K562 (cell line): ENCODE data around the gene MYOZ2. TPM values are rescaled to one million over a fixed set of nuclear protein-coding genes. Genes with fewer than 3 reads are reported as not detected.
A peak's percentile ranks its signal among the peaks of the same experiment; 100 is the strongest.

Experiments
- CC2D1A ChIP-seq: fragments of 450-650 bp; IDR thresholded peaks from 2 replicates; pipeline ENCODE4 v1.6.1; 2017; ENCODE audit warnings: mild to moderate bottlenecking
- CHD4 ChIP-seq: fragments of 200-600 bp; sonication (generic); IDR thresholded peaks from 3 replicates; pipeline ENCODE4 v1.6.1; 2012; ENCODE audit warnings: low read depth, mild to moderate bottlenecking, mixed read lengths, low read length, inconsistent platforms; ENCODE audit not compliant: insufficient read depth, insufficient replicate concordance, poor library complexity, severe bottlenecking
- E2F6 ChIP-seq, 2 experiments: IDR thresholded peaks; 2 replicates each; pipeline ENCODE4 v1.6.1; 2011; ENCODE audit warnings: borderline replicate concordance in 1 of 2, control low read depth in 1 of 2, low read depth in 1 of 2, low read length in 1 of 2, mild to moderate bottlenecking in 1 of 2, mixed read lengths in 1 of 2, moderate library complexity in 1 of 2; ENCODE audit not compliant: insufficient read depth in 1 of 2, insufficient read length in 1 of 2, poor library complexity in 1 of 2, severe bottlenecking in 1 of 2; ENCODE audit errors: extremely low read depth in 1 of 2
- ETV1 ChIP-seq: fragments of 450-650 bp; conservative IDR thresholded peaks from 2 replicates; pipeline ENCODE4 v1.6.1; 2016; ENCODE audit warnings: missing genetic modification characterization, control low read depth, low read depth, missing compliant biosample characterization
- EWSR1 ChIP-seq: fragments of 450-650 bp; IDR thresholded peaks from 2 replicates; pipeline ENCODE4 v1.6.1; 2018; ENCODE audit warnings: borderline replicate concordance, mild to moderate bottlenecking, low read depth, moderate library complexity; ENCODE audit not compliant: partially characterized antibody
- JUNB ChIP-seq: fragments of 450-650 bp; formaldehyde crosslinking; conservative IDR thresholded peaks from 2 replicates; pipeline ENCODE4 v1.4.0; 2020; ENCODE audit warnings: mild to moderate bottlenecking
- MBD1 ChIP-seq: fragments of 250-450 bp; sonication (Bioruptor Pico); IDR thresholded peaks from 2 replicates; pipeline ENCODE4 v1.8.0; 2022; ENCODE audit warnings: inconsistent platforms
- MNT ChIP-seq, 2 experiments: fragments of 450-650 bp; conservative IDR thresholded peaks; 2 replicates each; pipeline ENCODE4 v1.6.1; 2017; ENCODE audit warnings: mild to moderate bottlenecking in 2 of 2, moderate library complexity in 2 of 2
- NR0B1 ChIP-seq: fragments of 450-650 bp; IDR thresholded peaks from one replicate; pipeline ENCODE4 v1.6.1; 2018; ENCODE audit warnings: mild to moderate bottlenecking, moderate library complexity; ENCODE audit not compliant: partially characterized antibody
- NR4A1 ChIP-seq, 2 experiments: fragments of 250-450 bp in 1 of 2; fragments of 450-650 bp in 1 of 2; sonication (Bioruptor Pico) in 1 of 2; IDR thresholded peaks; 2 replicates each; pipeline versions ENCODE4 v1.4.0 to v1.6.1; 2016 to 2020; ENCODE audit warnings: mild to moderate bottlenecking in 2 of 2, missing compliant biosample characterization in 1 of 2, missing genetic modification characterization in 1 of 2, moderate library complexity in 1 of 2
- PURB ChIP-seq: sonication (generic); formaldehyde crosslinking; IDR thresholded peaks from 2 replicates; pipeline ENCODE4 v1.9.0; 2021; ENCODE audit warnings: low read depth, mild to moderate bottlenecking, missing genetic modification reagents
- SMAD2 ChIP-seq: fragments of 150-350 bp; IDR thresholded peaks from 2 replicates; pipeline ENCODE4 v1.6.1; 2014; ENCODE audit warnings: low read depth, mild to moderate bottlenecking, low read length
- SMARCC2 ChIP-seq: fragments of 450-650 bp; IDR thresholded peaks from 2 replicates; pipeline ENCODE4 v1.6.1; 2017; ENCODE audit warnings: antibody characterized with exemption, moderate library complexity, mild to moderate bottlenecking, low read depth
- ZC3H4 ChIP-seq: sonication (generic); formaldehyde crosslinking; IDR thresholded peaks from 2 replicates; pipeline ENCODE4 v1.9.0; 2021; ENCODE audit warnings: missing genetic modification reagents, borderline replicate concordance
- ZNF589 ChIP-seq: fragments of 200-800 bp; sonication (Bioruptor generic); IDR thresholded peaks from 2 replicates; pipeline ENCODE4 v1.6.1; 2016; ENCODE audit warnings: low read depth, missing genetic modification characterization, missing compliant biosample characterization
- ZNF655 ChIP-seq: fragments of 250-450 bp; sonication (Bioruptor Pico); IDR thresholded peaks from 2 replicates; pipeline ENCODE4 v1.5.0; 2021
- polyA plus RNA-seq, 8 experiments: library from polyadenylated mRNA; depleted of rRNA in 4 of 8; stranded (reverse) in 5 of 8; unstranded in 3 of 8; fragments of >200 nt; fragmentation: Nextera tagmentation in 2 of 8; fragmentation: Illumina TruSeq in 1 of 8; extraction: Ambion mirVana in 2 of 8; extraction: Trizol in 1 of 8; gene quantifications; 2 replicates each; pipeline versions ENCODE4 v1.2.1 to v1.2.3, GENCODE V29; 2011 to 2014; ENCODE audit warnings: inconsistent platforms in 1 of 8, missing spikeins in 1 of 8
- total RNA-seq, 7 experiments: library from RNA; depleted of rRNA in 6 of 7; stranded (reverse); fragments of >200 nt in 6 of 7; fragmentation: Illumina TruSeq in 2 of 7; extraction: Trizol in 2 of 7; gene quantifications; 2 replicates each; pipeline versions ENCODE4 v1.2.1 to v1.2.3, GENCODE V29; 2011 to 2021; ENCODE audit warnings: low replicate concordance in 1 of 7
- TF ChIP-seq, protein P1 (sequence below): sonication (generic); formaldehyde crosslinking; IDR thresholded peaks from 2 replicates; pipeline ENCODE4 v1.8.0; 2022; ENCODE audit warnings: mild to moderate bottlenecking, missing genetic modification reagents

The MYOZ2 gene
- total and polyA plus RNA-seq, 9 of the 15 experiments (the other 6 are each of a cell fraction or from before 2014, with no cell fraction given), result not detected

- TF ChIP-seq SMAD2 (no peak), ZNF655 (CRISPR knock-in tag) (no peak), MBD1 (CRISPR knock-in tag) (no peak), MNT (conservative IDR thresholded peaks at IDR 0.05) (no peak), NR4A1 (CRISPR knock-in tag; IDR thresholded peaks at IDR 0.05) (no peak), NR4A1 (tag; IDR thresholded peaks at IDR 0.05) (no peak), EWSR1 (no peak), ZC3H4 (CRISPR knock-in tag) (no peak), SMARCC2 (0 out of 2 replicates have a peak, but pooled peaks have one; percentile 18), JUNB (CRISPR knock-in tag) (no peak), ETV1 (tag) (peak; percentile 9; the same call in 1 of the 2 replicates), PURB (CRISPR knock-in tag) (no peak), NR0B1 (no peak), ZNF589 (no peak), CC2D1A (no peak), CHD4 (no peak), E2F6 (IDR thresholded peaks at IDR 0.05; ENCODE audit: borderline replicate concordance in 1 of 2, extremely low read depth in 1 of 2, insufficient read depth in 1 of 2, insufficient read length in 1 of 2, low read depth in 1 of 2, low read length in 1 of 2, poor library complexity in 1 of 2, severe bottlenecking in 1 of 2) (no peak)
- TF ChIP-seq, protein P1, sequence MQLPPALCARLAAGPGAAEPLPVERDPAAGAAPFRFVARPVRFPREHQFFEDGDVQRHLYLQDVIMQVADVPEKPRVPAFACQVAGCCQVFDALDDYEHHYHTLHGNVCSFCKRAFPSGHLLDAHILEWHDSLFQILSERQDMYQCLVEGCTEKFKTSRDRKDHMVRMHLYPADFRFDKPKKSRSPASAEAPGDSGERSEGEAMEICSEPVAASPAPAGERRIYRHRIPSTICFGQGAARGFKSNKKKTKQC (CRISPR knock-in tag), result no peak
These were observed 76.2 kb downstream of the MYOZ2 start (continued) for GRCh38 chr4:119211867-119212233.
